CD4-positive, alpha-beta T cell treated with Interleukin-4 for 4 hours (primary cell): ENCODE data around the gene DAGLA.
"Not testable (repeated sequence)": the region's sequence is repeated elsewhere in the genome, so short reads cannot be mapped to it uniquely, and the experiment has no call there.

Experiments
- DNase-seq: peaks from one replicate; pipeline ENCODE4 v3.0.0-alpha.2; 2020

The DAGLA gene

GRCh38 chr11:61666684-61667297 is 13.4 kb upstream of the DAGLA start:
- no peak for DNase-seq

GRCh38 chr11:61667684-61668305 is 12.4 kb upstream of the DAGLA start:
- no peak for DNase-seq

- DNase-seq, result no peak
These were observed 10.8 kb upstream of the DAGLA start for GRCh38 chr11:61669417-61669816.

- no peak for DNase-seq
These were observed 9.6 kb upstream of the DAGLA start for GRCh38 chr11:61670626-61671025.

GRCh38 chr11:61671527-61671926 is 8.7 kb upstream of the DAGLA start:
- no peak for DNase-seq

- not testable (repeated sequence) for DNase-seq
These were observed 6.2 kb upstream of the DAGLA start for GRCh38 chr11:61673946-61674467.

- DNase-seq, result no peak
These were observed 4.4 kb upstream of the DAGLA start for GRCh38 chr11:61675826-61676225.

GRCh38 chr11:61679296-61679695 is 895 bp upstream of the DAGLA start:
- DNase-seq, result no peak

- no peak for DNase-seq
These were observed 531 bp downstream of the DAGLA start for GRCh38 chr11:61680622-61681221.

GRCh38 chr11:61682093-61682732 is 2.0 kb downstream of the DAGLA start:
- no peak for DNase-seq

GRCh38 chr11:61682906-61683675 is 2.9 kb downstream of the DAGLA start:
- DNase-seq, result no peak

GRCh38 chr11:61683961-61684869 is 4.0 kb downstream of the DAGLA start:
- DNase-seq, result peak; percentile 32

- no peak for DNase-seq
These were observed 4.9 kb downstream of the DAGLA start for GRCh38 chr11:61684870-61685616.

- no peak for DNase-seq
These were observed 5.4 kb downstream of the DAGLA start for GRCh38 chr11:61685617-61685967.

GRCh38 chr11:61686066-61686465 is 5.9 kb downstream of the DAGLA start:
- no peak for DNase-seq

GRCh38 chr11:61686469-61686868 is 6.3 kb downstream of the DAGLA start:
- no peak for DNase-seq

- no peak for DNase-seq
These were observed 7.2 kb downstream of the DAGLA start for GRCh38 chr11:61687420-61687819.

GRCh38 chr11:61688365-61689163 is 8.4 kb downstream of the DAGLA start:
- no peak for DNase-seq

- no peak for DNase-seq
These were observed 8.9 kb downstream of the DAGLA start for GRCh38 chr11:61689164-61689496.

- no peak for DNase-seq
These were observed 10.7 kb downstream of the DAGLA start for GRCh38 chr11:61690706-61691379.
